Upper lobe of right lung (tissue), 1 donor: ENCODE results near the gene NGF. TPM values are rescaled to one million over a fixed set of nuclear protein-coding genes. Genes with fewer than 3 reads are reported as not detected.

ENCODE experiments used
- ATAC-seq: fragments of 200-7000 bp; cut with Tn5 transposase; one replicate; pipeline ENCODE4 v1.9.1; 2020; ENCODE audit warnings: mild to moderate bottlenecking, moderate library complexity
- DNase-seq: peaks from one replicate; pipeline ENCODE4 v3.0.0-alpha.2; 2020
- H3K27ac ChIP-seq: fragments of 200-600 bp; one replicate; pipeline ENCODE4 v1.8.0; 2022
- H3K27me3 ChIP-seq: fragments of 200-600 bp; one replicate; pipeline ENCODE4 v1.8.0; 2022; ENCODE audit warnings: mild to moderate bottlenecking
- H3K36me3 ChIP-seq: fragments of 200-600 bp; one replicate; pipeline ENCODE4 v1.8.0; 2022
- H3K4me1 ChIP-seq: fragments of 200-600 bp; one replicate; pipeline ENCODE4 v1.8.0; 2022
- H3K4me3 ChIP-seq: fragments of 200-600 bp; one replicate; pipeline ENCODE4 v1.8.0; 2022; ENCODE audit warnings: mild to moderate bottlenecking
- H3K9me3 ChIP-seq: fragments of 200-600 bp; one replicate; pipeline ENCODE4 v1.8.0; 2022
- intact Hi-C: fragments of 100-400 bp; cut with DNase I; formaldehyde crosslinking; loops from one replicate; pipeline ENCODE4 v1.11.0; 2022
- total RNA-seq: library from RNA; stranded (reverse); fragmentation: NEBNext Ultra II Directional; extraction: Animal tissue kit (Norgen Biotek cat#: 25700); gene quantifications from one replicate; pipeline ENCODE4 v1.2.1, GENCODE V29; 2021
- TF ChIP-seq, protein P1 (sequence below): fragments of 200-600 bp; IDR thresholded peaks from one replicate; pipeline ENCODE4 v1.8.0; 2022; ENCODE audit warnings: antibody characterized with exemption
- donor health status: DM: no; HTN: yes; CAD: no; lungs with severe emphysema.

Gene NGF
- total RNA-seq, 1 donor from 2014 or later, result 1.0 TPM

DNA sequence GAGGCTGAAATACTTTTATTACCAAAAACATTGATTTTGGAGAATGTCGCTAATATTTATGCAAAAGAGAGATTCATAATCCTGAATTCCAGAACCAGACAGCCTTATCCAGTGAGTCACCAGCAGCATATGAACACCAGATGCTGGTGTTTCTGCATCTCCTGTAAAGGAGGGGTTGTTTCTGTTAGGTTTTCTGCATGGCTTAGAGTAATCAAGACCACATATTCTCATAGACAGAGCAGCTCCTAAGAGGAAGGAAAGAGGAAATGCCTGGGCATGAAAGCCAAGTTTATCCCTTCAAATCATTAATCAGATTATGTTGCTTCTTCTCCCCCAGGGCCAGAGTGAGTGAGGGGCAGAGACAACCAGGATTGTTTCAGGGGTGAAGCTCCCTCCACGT lies 86.2 kb downstream of the NGF start:
- intact Hi-C loops, result no loop called here
- DNase-seq (no peak), ATAC-seq (no peak)
- Histone ChIP-seq H3K4me1 (no peaks in the 10 kb centered on the region), H3K36me3 (no peaks in the 10 kb centered on the region), H3K27me3 (no peaks in the 10 kb centered on the region), H3K9me3 (no peaks in the 10 kb centered on the region), H3K4me3 (no peak overlapping the region), H3K27ac (no peak overlapping the region)
- TF ChIP-seq, protein P1, sequence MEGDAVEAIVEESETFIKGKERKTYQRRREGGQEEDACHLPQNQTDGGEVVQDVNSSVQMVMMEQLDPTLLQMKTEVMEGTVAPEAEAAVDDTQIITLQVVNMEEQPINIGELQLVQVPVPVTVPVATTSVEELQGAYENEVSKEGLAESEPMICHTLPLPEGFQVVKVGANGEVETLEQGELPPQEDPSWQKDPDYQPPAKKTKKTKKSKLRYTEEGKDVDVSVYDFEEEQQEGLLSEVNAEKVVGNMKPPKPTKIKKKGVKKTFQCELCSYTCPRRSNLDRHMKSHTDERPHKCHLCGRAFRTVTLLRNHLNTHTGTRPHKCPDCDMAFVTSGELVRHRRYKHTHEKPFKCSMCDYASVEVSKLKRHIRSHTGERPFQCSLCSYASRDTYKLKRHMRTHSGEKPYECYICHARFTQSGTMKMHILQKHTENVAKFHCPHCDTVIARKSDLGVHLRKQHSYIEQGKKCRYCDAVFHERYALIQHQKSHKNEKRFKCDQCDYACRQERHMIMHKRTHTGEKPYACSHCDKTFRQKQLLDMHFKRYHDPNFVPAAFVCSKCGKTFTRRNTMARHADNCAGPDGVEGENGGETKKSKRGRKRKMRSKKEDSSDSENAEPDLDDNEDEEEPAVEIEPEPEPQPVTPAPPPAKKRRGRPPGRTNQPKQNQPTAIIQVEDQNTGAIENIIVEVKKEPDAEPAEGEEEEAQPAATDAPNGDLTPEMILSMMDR, result no peak

DNA sequence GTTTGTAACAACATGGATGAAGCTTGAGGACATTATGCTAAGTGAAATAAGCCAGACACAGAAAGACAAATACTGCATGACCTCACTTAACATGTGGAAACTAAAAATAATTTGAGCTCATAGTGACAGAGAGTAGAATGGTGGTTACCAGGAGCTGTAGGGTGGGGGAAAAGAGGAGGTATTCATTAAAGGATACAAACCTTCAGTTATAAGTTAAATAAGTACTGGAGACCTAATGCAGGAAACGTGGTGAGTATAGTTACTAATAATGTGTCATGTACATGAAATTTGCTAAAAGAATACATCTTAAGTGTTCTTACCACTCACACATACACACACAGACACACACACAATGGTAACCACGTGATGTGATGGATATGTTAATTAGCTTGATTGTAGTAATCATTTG lies 86.7 kb downstream of the NGF start:
- ATAC-seq (no peak), DNase-seq (no peak)
- Histone ChIP-seq H3K9me3 (no peaks in the 10 kb centered on the region), H3K4me1 (no peaks in the 10 kb centered on the region), H3K36me3 (no peaks in the 10 kb centered on the region), H3K27me3 (no peaks in the 10 kb centered on the region), H3K27ac (no peak overlapping the region), H3K4me3 (no peak overlapping the region)
- intact Hi-C loops, result no loop called here
- TF ChIP-seq, protein P1, result no peak

DNA sequence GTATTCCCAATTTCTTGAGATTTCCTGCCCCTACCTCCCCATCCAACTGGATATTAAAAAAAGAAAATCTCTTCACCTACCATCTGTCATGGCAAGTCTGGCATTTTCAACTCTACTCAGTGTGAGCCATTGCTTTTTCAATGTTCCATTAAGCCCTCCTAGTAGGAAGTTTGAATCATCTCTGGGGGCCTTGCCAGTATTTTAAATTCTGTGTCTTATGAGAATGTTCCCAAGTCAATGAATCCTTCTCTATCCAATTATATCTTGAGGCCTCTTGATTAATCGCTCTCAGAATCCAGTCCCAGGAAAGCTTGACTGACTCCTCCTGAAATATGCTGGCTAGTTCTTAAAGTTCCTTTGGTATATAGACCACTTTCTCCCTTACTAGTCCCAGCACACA lies 91.5 kb downstream of the NGF start:
- DNase-seq, result no peak
- no peak overlapping the region for H3K27ac ChIP-seq
- intact Hi-C loops, result no loop called here
- no peaks in the 10 kb centered on the region for H3K9me3 ChIP-seq
- TF ChIP-seq, protein P1, result no peak
- no peak for ATAC-seq
- no peaks in the 10 kb centered on the region for H3K4me1 ChIP-seq
- no peaks in the 10 kb centered on the region for H3K27me3 ChIP-seq
- H3K4me3 ChIP-seq, result no peak overlapping the region
- no peaks in the 10 kb centered on the region for H3K36me3 ChIP-seq

DNA sequence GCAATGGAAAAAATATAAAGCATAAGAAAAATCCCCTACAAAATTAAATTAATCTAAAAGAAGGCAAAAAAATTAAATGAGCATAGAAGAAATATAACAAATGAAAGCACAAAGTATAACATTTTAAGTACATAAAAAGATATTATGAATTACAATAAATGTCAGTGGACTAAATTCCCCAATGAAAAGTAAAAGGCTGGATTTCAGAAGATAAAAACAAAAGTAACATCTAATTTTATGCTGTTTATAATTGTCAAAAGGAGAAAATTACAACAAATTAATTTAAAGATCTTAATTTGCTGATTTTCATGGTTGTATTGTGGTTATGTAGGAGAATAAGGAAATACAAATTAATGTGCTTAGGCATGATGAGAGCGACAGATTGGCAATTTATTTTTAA lies 92.8 kb downstream of the NGF start:
- Histone ChIP-seq H3K4me1 (no peaks in the 10 kb centered on the region), H3K27ac (no peak overlapping the region), H3K4me3 (no peak overlapping the region), H3K9me3 (no peaks in the 10 kb centered on the region), H3K27me3 (no peaks in the 10 kb centered on the region), H3K36me3 (no peaks in the 10 kb centered on the region)
- TF ChIP-seq, protein P1, result no peak
- intact Hi-C loops, result no loop called here
- no peak for DNase-seq
- no peak for ATAC-seq

DNA sequence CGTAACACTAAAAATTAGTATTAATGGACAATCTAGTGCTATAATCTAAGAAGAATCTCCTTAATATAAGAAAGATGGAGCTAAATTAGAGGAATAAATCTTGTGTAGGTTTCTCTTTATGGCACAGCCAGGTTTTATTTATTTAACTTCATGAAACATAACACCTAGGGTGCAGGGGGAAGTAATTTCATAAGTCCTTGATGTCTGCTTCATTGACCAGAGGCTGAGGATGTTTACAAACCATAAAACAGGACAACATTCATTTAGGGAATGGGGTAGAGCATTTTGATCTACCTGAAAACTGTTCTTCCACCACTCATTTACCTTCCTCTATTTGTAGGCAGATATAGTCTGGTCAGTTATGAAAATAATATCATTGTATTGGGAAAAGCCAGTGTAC lies 95.5 kb downstream of the NGF start:
- TF ChIP-seq, protein P1, result no peak
- ATAC-seq, result no peak
- no peaks in the 10 kb centered on the region for H3K4me1 ChIP-seq
- no peaks in the 10 kb centered on the region for H3K27me3 ChIP-seq
- intact Hi-C loops, result no loop called here
- H3K27ac ChIP-seq, result no peak overlapping the region
- no peak overlapping the region for H3K4me3 ChIP-seq
- H3K36me3 ChIP-seq, result no peaks in the 10 kb centered on the region
- no peaks in the 10 kb centered on the region for H3K9me3 ChIP-seq
- no peak for DNase-seq

DNA sequence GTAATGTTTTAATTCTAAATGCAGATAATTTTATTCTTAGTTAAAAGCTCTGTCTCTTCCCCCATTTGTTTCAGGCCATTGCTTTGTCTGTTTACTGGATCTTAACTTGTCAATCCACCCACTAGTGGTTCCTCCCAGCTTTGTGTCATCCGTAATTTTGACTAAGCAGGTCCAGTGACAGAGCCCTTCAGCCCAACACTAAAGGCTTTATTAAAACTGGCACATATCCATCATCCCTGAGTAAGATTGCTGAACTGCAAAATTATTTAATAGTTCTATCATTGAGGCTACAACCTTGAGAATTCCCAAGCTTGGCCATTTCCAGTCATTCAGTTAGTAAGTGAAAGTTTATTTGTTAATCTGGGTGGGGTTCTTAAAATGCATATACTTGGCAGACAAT lies 96.7 kb downstream of the NGF start:
- intact Hi-C loops, result no loop called here
- Histone ChIP-seq H3K4me1 (no peaks in the 10 kb centered on the region), H3K27me3 (no peaks in the 10 kb centered on the region), H3K9me3 (no peaks in the 10 kb centered on the region), H3K27ac (no peak overlapping the region), H3K36me3 (no peaks in the 10 kb centered on the region), H3K4me3 (no peak overlapping the region)
- ATAC-seq (no peak), DNase-seq (no peak)
- TF ChIP-seq, protein P1, result no peak
